WTC11 (cell line): ENCODE data around the gene CRYZ. TPM values are rescaled to one million over a fixed set of nuclear protein-coding genes. Genes with fewer than 3 reads are reported as not detected.

Experiments used
- ATAC-seq: fragments of 200-7000 bp; cut with Tn5 transposase; 2 replicates; pipeline ENCODE4 v1.10.0; 2021; ENCODE audit warnings: mild to moderate bottlenecking, moderate library complexity
- CTCF ChIA-PET: fragments of 300-600 bp; sonication (Branson Sonifier 250); formaldehyde crosslinking; loops from one replicate; lab custom pipeline; 2021; ENCODE audit warnings: antibody characterized with exemption; lab: Charles Lee
- POLR2A ChIA-PET: fragments of 350-600 bp; sonication (Branson Sonifier 250); formaldehyde crosslinking; loops from one replicate; lab custom pipeline; 2021; ENCODE audit warnings: antibody characterized with exemption; lab: Charles Lee
- DNase-seq: peaks from one replicate; pipeline ENCODE4 v3.0.0; 2021; ENCODE audit warnings: low spot score
- H3K27ac Mint-ChIP-seq: 2 replicates; pipeline ENCODE4 v1.8.0; 2021; ENCODE audit warnings: mixed read lengths
- H3K27me3 Mint-ChIP-seq: 2 replicates; pipeline ENCODE4 v1.8.0; 2021; ENCODE audit warnings: low read depth, mild to moderate bottlenecking, moderate library complexity, mixed read lengths
- H3K36me3 Mint-ChIP-seq: 2 replicates; pipeline ENCODE4 v1.8.0; 2021; ENCODE audit warnings: mixed read lengths
- H3K4me1 Mint-ChIP-seq: 2 replicates; pipeline ENCODE4 v1.8.0; 2022; ENCODE audit warnings: mixed read lengths
- H3K4me3 Mint-ChIP-seq: 2 replicates; pipeline ENCODE4 v1.8.0; 2021; ENCODE audit warnings: mild to moderate bottlenecking, moderate library complexity, mixed read lengths
- H3K9me3 Mint-ChIP-seq: 2 replicates; pipeline ENCODE4 v1.8.0; 2021; ENCODE audit warnings: mixed read lengths
- E2F1 ChIP-seq: sonication (generic); formaldehyde crosslinking; IDR thresholded peaks from 2 replicates; pipeline ENCODE4 v1.8.0; 2022; ENCODE audit warnings: mild to moderate bottlenecking, missing genetic modification reagents
- ELF4 ChIP-seq: sonication (generic); formaldehyde crosslinking; IDR thresholded peaks from 2 replicates; pipeline ENCODE4 v1.8.1; 2022; ENCODE audit warnings: low read depth, mild to moderate bottlenecking, moderate library complexity, missing genetic modification reagents
- KAT7 ChIP-seq: sonication (generic); formaldehyde crosslinking; IDR thresholded peaks from 2 replicates; pipeline ENCODE4 v1.8.1; 2023; ENCODE audit warnings: missing genetic modification reagents, mild to moderate bottlenecking, borderline replicate concordance
- MXD4 ChIP-seq: fragments of 250-450 bp; sonication (Bioruptor Pico); IDR thresholded peaks from 2 replicates; pipeline ENCODE4 v1.8.0; 2021; ENCODE audit warnings: mild to moderate bottlenecking, moderate library complexity, borderline replicate concordance
- MYBL2 ChIP-seq: sonication (generic); formaldehyde crosslinking; IDR thresholded peaks from 2 replicates; pipeline ENCODE4 v1.8.1; 2023; ENCODE audit warnings: mild to moderate bottlenecking, moderate library complexity, missing genetic modification reagents
- SMAD3 ChIP-seq: sonication (generic); formaldehyde crosslinking; IDR thresholded peaks from 2 replicates; pipeline ENCODE4 v1.8.0; 2022; ENCODE audit warnings: missing genetic modification reagents, mild to moderate bottlenecking, borderline replicate concordance
- TEAD1 ChIP-seq: sonication (generic); formaldehyde crosslinking; IDR thresholded peaks from 2 replicates; pipeline ENCODE4 v1.8.0; 2022; ENCODE audit warnings: mild to moderate bottlenecking, missing genetic modification reagents
- ZNF121 ChIP-seq: sonication (generic); formaldehyde crosslinking; IDR thresholded peaks from 2 replicates; pipeline ENCODE4 v1.8.0; 2023; ENCODE audit warnings: missing genetic modification reagents
- ZNF138 ChIP-seq: sonication (generic); formaldehyde crosslinking; conservative IDR thresholded peaks from 2 replicates; pipeline ENCODE4 v1.8.1; 2022; ENCODE audit warnings: mild to moderate bottlenecking, moderate library complexity, missing genetic modification reagents
- ZNF219 ChIP-seq: sonication (generic); formaldehyde crosslinking; IDR thresholded peaks from 2 replicates; pipeline ENCODE4 v1.8.0; 2023; ENCODE audit warnings: missing genetic modification reagents, mild to moderate bottlenecking, borderline replicate concordance
- ZNF232 ChIP-seq: sonication (generic); formaldehyde crosslinking; IDR thresholded peaks from 2 replicates; pipeline ENCODE4 v1.8.0; 2022; ENCODE audit warnings: mild to moderate bottlenecking, missing genetic modification reagents
- ZNF281 ChIP-seq: sonication (generic); formaldehyde crosslinking; IDR thresholded peaks from 2 replicates; pipeline ENCODE4 v1.8.0; 2023; ENCODE audit warnings: mild to moderate bottlenecking, missing genetic modification reagents
- ZNF416 ChIP-seq: fragments of 250-450 bp; sonication (Bioruptor Pico); IDR thresholded peaks from 2 replicates; pipeline ENCODE4 v1.9.0; 2021; ENCODE audit warnings: mild to moderate bottlenecking, inconsistent platforms
- ZNF425 ChIP-seq: fragments of 250-450 bp; sonication (Bioruptor Pico); conservative IDR thresholded peaks from 2 replicates; pipeline ENCODE4 v1.9.0; 2021; ENCODE audit warnings: mild to moderate bottlenecking
- total RNA-seq: library from RNA; stranded (reverse); gene quantifications from 3 replicates; pipeline ENCODE4 v1.2.3, GENCODE V29; 2021
- TF ChIP-seq, protein P1 (sequence below): sonication (generic); formaldehyde crosslinking; IDR thresholded peaks from 2 replicates; pipeline ENCODE4 v1.8.1; 2022; ENCODE audit warnings: missing genetic modification reagents, borderline replicate concordance
- TF ChIP-seq, protein P2 (sequence below): fragments of 250-450 bp; sonication (Bioruptor Pico); IDR thresholded peaks from 2 replicates; pipeline ENCODE4 v1.9.0; 2021; ENCODE audit warnings: mild to moderate bottlenecking, borderline replicate concordance
- TF ChIP-seq, protein P3 (sequence below): sonication (generic); formaldehyde crosslinking; IDR thresholded peaks from 2 replicates; pipeline ENCODE4 v1.8.1; 2022; ENCODE audit warnings: low read depth, mild to moderate bottlenecking, moderate library complexity, missing genetic modification reagents, borderline replicate concordance
- TF ChIP-seq, protein P4 (sequence below): fragments of 250-450 bp; sonication (Bioruptor Pico); IDR thresholded peaks from 2 replicates; pipeline ENCODE4 v1.9.0; 2021; ENCODE audit warnings: moderate library complexity, mild to moderate bottlenecking, inconsistent platforms, borderline replicate concordance
- TF ChIP-seq, protein P5 (sequence below): sonication (generic); formaldehyde crosslinking; IDR thresholded peaks from 2 replicates; pipeline ENCODE4 v1.8.0; 2022; ENCODE audit warnings: mild to moderate bottlenecking, missing genetic modification reagents
- TF ChIP-seq, protein P6 (sequence below): fragments of 250-450 bp; sonication (Bioruptor Pico); IDR thresholded peaks from 2 replicates; pipeline ENCODE4 v1.9.0; 2021; ENCODE audit warnings: mild to moderate bottlenecking

CRYZ gene
- total RNA-seq, 1 experiment from 2014 or later, result 42.2 TPM

DNA sequence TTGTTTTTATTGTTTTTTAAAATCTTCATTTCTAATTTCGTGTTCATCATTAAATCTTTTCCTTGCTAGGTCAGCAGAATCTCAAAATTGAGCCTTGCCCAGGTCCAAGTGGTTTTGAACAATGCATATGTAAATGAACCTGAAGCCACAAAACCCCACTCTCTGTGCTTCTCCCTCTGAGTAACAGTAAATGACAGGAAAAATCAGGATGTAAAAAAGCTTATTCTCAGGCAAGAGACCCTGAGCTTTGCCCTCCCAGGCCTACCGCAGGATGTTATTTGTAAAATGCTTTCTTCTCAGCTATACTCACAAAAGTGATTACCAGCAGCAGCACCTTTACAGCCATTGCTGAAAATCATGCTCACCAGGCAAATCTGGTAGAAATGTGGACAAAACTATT lies 47.7 kb upstream of the CRYZ start (continued):
- TF ChIP-seq, protein P1, sequence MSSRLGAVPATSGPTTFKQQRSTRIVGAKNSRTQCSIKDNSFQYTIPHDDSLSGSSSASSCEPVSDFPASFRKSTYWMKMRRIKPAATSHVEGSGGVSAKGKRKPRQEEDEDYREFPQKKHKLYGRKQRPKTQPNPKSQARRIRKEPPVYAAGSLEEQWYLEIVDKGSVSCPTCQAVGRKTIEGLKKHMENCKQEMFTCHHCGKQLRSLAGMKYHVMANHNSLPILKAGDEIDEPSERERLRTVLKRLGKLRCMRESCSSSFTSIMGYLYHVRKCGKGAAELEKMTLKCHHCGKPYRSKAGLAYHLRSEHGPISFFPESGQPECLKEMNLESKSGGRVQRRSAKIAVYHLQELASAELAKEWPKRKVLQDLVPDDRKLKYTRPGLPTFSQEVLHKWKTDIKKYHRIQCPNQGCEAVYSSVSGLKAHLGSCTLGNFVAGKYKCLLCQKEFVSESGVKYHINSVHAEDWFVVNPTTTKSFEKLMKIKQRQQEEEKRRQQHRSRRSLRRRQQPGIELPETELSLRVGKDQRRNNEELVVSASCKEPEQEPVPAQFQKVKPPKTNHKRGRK (CRISPR knock-in tag), result no peak

DNA sequence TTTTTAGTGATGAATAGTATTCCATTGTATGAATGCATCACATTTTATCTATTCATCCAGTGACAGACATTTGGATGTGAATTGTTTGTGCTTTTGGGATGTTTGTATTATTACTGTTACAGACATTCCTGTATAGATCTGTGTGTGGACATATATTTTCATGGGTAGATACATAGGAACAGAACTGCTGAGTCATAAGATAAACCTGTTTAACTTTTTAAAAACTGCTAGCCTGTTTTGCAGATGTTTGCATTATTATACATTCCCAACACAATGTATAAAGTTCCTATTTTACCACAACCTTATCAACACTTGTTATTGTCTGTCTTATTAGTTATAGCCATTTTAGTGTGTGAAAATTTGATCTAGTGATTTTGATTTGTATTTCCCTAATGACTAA lies 46.9 kb upstream of the CRYZ start:
- Mint-ChIP-seq H3K27ac (no peak overlapping the region), H3K27me3 (no peaks in the 10 kb centered on the region), H3K9me3 (no peaks in the 10 kb centered on the region), H3K36me3 (no peaks in the 10 kb centered on the region), H3K4me1 (peaks cover 21% of the 10 kb centered on the region), H3K4me3 (no peak overlapping the region)
- ChIA-PET POLR2A (no interaction called here), CTCF (no interaction called here)
- DNase-seq (no peak), ATAC-seq (no peak)
- TF ChIP-seq ZNF232 (CRISPR knock-in tag) (no peak), TEAD1 (CRISPR knock-in tag) (no peak), ZNF425 (CRISPR knock-in tag) (no peak), ELF4 (CRISPR knock-in tag) (no peak), ZNF281 (CRISPR knock-in tag) (no peak), ZNF138 (CRISPR knock-in tag) (no peak), KAT7 (no peak), SMAD3 (CRISPR knock-in tag) (no peak), ZNF416 (CRISPR knock-in tag) (no peak), E2F1 (CRISPR knock-in tag) (no peak), MXD4 (CRISPR knock-in tag) (no peak), ZNF121 (CRISPR knock-in tag) (no peak), MYBL2 (no peak), ZNF219 (CRISPR knock-in tag) (no peak)
- TF ChIP-seq, protein P2, sequence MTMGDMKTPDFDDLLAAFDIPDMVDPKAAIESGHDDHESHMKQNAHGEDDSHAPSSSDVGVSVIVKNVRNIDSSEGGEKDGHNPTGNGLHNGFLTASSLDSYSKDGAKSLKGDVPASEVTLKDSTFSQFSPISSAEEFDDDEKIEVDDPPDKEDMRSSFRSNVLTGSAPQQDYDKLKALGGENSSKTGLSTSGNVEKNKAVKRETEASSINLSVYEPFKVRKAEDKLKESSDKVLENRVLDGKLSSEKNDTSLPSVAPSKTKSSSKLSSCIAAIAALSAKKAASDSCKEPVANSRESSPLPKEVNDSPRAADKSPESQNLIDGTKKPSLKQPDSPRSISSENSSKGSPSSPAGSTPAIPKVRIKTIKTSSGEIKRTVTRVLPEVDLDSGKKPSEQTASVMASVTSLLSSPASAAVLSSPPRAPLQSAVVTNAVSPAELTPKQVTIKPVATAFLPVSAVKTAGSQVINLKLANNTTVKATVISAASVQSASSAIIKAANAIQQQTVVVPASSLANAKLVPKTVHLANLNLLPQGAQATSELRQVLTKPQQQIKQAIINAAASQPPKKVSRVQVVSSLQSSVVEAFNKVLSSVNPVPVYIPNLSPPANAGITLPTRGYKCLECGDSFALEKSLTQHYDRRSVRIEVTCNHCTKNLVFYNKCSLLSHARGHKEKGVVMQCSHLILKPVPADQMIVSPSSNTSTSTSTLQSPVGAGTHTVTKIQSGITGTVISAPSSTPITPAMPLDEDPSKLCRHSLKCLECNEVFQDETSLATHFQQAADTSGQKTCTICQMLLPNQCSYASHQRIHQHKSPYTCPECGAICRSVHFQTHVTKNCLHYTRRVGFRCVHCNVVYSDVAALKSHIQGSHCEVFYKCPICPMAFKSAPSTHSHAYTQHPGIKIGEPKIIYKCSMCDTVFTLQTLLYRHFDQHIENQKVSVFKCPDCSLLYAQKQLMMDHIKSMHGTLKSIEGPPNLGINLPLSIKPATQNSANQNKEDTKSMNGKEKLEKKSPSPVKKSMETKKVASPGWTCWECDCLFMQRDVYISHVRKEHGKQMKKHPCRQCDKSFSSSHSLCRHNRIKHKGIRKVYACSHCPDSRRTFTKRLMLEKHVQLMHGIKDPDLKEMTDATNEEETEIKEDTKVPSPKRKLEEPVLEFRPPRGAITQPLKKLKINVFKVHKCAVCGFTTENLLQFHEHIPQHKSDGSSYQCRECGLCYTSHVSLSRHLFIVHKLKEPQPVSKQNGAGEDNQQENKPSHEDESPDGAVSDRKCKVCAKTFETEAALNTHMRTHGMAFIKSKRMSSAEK (CRISPR knock-in tag), result no peak
- TF ChIP-seq, protein P3, sequence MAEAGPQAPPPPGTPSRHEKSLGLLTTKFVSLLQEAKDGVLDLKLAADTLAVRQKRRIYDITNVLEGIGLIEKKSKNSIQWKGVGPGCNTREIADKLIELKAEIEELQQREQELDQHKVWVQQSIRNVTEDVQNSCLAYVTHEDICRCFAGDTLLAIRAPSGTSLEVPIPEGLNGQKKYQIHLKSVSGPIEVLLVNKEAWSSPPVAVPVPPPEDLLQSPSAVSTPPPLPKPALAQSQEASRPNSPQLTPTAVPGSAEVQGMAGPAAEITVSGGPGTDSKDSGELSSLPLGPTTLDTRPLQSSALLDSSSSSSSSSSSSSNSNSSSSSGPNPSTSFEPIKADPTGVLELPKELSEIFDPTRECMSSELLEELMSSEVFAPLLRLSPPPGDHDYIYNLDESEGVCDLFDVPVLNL (CRISPR knock-in tag), result no peak
- TF ChIP-seq, protein P4, sequence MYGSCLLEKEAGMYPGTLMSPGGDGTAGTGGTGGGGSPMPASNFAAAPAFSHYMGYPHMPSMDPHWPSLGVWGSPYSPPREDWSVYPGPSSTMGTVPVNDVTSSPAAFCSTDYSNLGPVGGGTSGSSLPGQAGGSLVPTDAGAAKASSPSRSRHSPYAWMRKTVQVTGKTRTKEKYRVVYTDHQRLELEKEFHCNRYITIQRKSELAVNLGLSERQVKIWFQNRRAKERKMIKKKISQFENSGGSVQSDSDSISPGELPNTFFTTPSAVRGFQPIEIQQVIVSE (CRISPR knock-in tag), result no peak
- TF ChIP-seq, protein P5, sequence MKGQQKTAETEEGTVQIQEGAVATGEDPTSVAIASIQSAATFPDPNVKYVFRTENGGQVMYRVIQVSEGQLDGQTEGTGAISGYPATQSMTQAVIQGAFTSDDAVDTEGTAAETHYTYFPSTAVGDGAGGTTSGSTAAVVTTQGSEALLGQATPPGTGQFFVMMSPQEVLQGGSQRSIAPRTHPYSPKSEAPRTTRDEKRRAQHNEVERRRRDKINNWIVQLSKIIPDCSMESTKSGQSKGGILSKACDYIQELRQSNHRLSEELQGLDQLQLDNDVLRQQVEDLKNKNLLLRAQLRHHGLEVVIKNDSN (CRISPR knock-in tag), result no peak
- TF ChIP-seq, protein P6, sequence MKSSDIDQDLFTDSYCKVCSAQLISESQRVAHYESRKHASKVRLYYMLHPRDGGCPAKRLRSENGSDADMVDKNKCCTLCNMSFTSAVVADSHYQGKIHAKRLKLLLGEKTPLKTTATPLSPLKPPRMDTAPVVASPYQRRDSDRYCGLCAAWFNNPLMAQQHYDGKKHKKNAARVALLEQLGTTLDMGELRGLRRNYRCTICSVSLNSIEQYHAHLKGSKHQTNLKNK (CRISPR knock-in tag), result no peak
